ENCODE measurements around the gene CUL4B.
"Not testable (repeated sequence)": the region's sequence is repeated elsewhere in the genome, so short reads cannot be mapped to it uniquely, and the experiment has no call there.

CUL4B gene

GRCh38 chrX:120560842-120561633 lies at the start of gene CUL4B:
Gene CUL4B, minus strand, starts transcription at chrX:120560962. Its CDS starts 324 bp downstream, at chrX:120560638.
- peak; percentile 71 to 76 for DNase-seq (ENCODE audit: extremely low read depth in 1 of 2, low read depth in 1 of 2)

- no peak for DNase-seq (ENCODE audit: extremely low read depth in 1 of 2, low read depth in 1 of 2)
Observed at GRCh38 chrX:120604361-120604782, 43.6 kb upstream of the CUL4B start.

GRCh38 chrX:120603707-120604360 lies 43.1 kb upstream of the CUL4B start, which contains the start of gene MCTS1:
Gene MCTS1, plus strand, starts transcription at chrX:120604101. Its CDS starts 136 bp downstream, at chrX:120604237.
- DNase-seq (ENCODE audit: extremely low read depth in 1 of 2, low read depth in 1 of 2) = peak; percentile 42 to 43

GRCh38 chrX:120585702-120586101 lies 24.9 kb upstream of the CUL4B start:
- DNase-seq (ENCODE audit: extremely low read depth in 1 of 2, low read depth in 1 of 2) = no peak

- DNase-seq (ENCODE audit: extremely low read depth in 1 of 2, low read depth in 1 of 2) = no peak
Observed at GRCh38 chrX:120575379-120576114, 14.8 kb upstream of the CUL4B start.

GRCh38 chrX:120573806-120574205 lies 13.0 kb upstream of the CUL4B start:
- DNase-seq (ENCODE audit: extremely low read depth in 1 of 2, low read depth in 1 of 2) = not testable (repeated sequence)

- DNase-seq (ENCODE audit: extremely low read depth in 1 of 2, low read depth in 1 of 2) = no peak
Observed at GRCh38 chrX:120570011-120570600, 9.3 kb upstream of the CUL4B start.

GRCh38 chrX:120568609-120569008 lies 7.8 kb upstream of the CUL4B start:
- no peak for DNase-seq (ENCODE audit: extremely low read depth in 1 of 2, low read depth in 1 of 2)

- no peak for DNase-seq (ENCODE audit: extremely low read depth in 1 of 2, low read depth in 1 of 2)
Observed at GRCh38 chrX:120568035-120568434, 7.3 kb upstream of the CUL4B start.

- DNase-seq (ENCODE audit: extremely low read depth in 1 of 2, low read depth in 1 of 2) = no peak
Observed at GRCh38 chrX:120566817-120567216, 6.1 kb upstream of the CUL4B start.

GRCh38 chrX:120564925-120565324 lies 4.2 kb upstream of the CUL4B start:
- DNase-seq (ENCODE audit: extremely low read depth in 1 of 2, low read depth in 1 of 2) = no peak

- no peak for DNase-seq (ENCODE audit: extremely low read depth in 1 of 2, low read depth in 1 of 2)
Observed at GRCh38 chrX:120562569-120562926, 1.8 kb upstream of the CUL4B start.

GRCh38 chrX:120561634-120562568 lies 1.1 kb upstream of the CUL4B start:
- DNase-seq (ENCODE audit: extremely low read depth in 1 of 2, low read depth in 1 of 2) = no peak

- peak in 1 of 2 donors; percentile 6 for DNase-seq (ENCODE audit: extremely low read depth in 1 of 2, low read depth in 1 of 2)
Observed at GRCh38 chrX:120560405-120560841, 339 bp downstream of the CUL4B start.

- no peak for DNase-seq (ENCODE audit: extremely low read depth in 1 of 2, low read depth in 1 of 2)
Observed at GRCh38 chrX:120559804-120560203, 958 bp downstream of the CUL4B start.

- DNase-seq (ENCODE audit: extremely low read depth in 1 of 2, low read depth in 1 of 2) = no peak
Observed at GRCh38 chrX:120556251-120556650, 4.5 kb downstream of the CUL4B start.

GRCh38 chrX:120549483-120550452 lies 11.0 kb downstream of the CUL4B start:
- no peak for DNase-seq (ENCODE audit: extremely low read depth in 1 of 2, low read depth in 1 of 2)

- DNase-seq (ENCODE audit: extremely low read depth in 1 of 2, low read depth in 1 of 2) = no peak
Observed at GRCh38 chrX:120536061-120536460, 24.7 kb downstream of the CUL4B start.
